ENCODE data around the gene METTL2A.
A peak's percentile ranks its signal among the peaks of the same experiment; 100 is the strongest.
"Not testable (repeated sequence)": the region's sequence is repeated elsewhere in the genome, so short reads cannot be mapped to it uniquely, and the experiment has no call there.

METTL2A gene

GRCh38 chr17:62473030-62473982, 49.6 kb downstream of the METTL2A start:
- DNase-seq, result not testable (repeated sequence)

GRCh38 chr17:62477111-62477510, 53.4 kb downstream of the METTL2A start:
- not testable (repeated sequence) for DNase-seq

- peak; percentile 57 for DNase-seq
Measured at GRCh38 chr17:62477718-62478408, 54.2 kb downstream of the METTL2A start.

- DNase-seq, result peak; percentile 92
Measured at GRCh38 chr17:62478424-62478879, 54.8 kb downstream of the METTL2A start, which contains the start of gene TLK2. Gene TLK2 (plus strand): TSS chr17:62478825. CDS start chr17:62481126, 2,301 bp downstream.

- peak; percentile 36 for DNase-seq
Measured at GRCh38 chr17:62478880-62479638, 55.4 kb downstream of the METTL2A start.

GRCh38 chr17:62479639-62480258, 56.1 kb downstream of the METTL2A start:
- peak; percentile 58 for DNase-seq

- DNase-seq, result not testable (repeated sequence)
Measured at GRCh38 chr17:62482553-62482952, 58.9 kb downstream of the METTL2A start.

- not testable (repeated sequence) for DNase-seq
Measured at GRCh38 chr17:62490990-62491389, 67.3 kb downstream of the METTL2A start.

GRCh38 chr17:62493049-62493655, 69.5 kb downstream of the METTL2A start:
- DNase-seq, result not testable (repeated sequence)

GRCh38 chr17:62494073-62494472, 70.4 kb downstream of the METTL2A start:
- DNase-seq, result not testable (repeated sequence)

- not testable (repeated sequence) for DNase-seq
Measured at GRCh38 chr17:62496344-62496743, 72.6 kb downstream of the METTL2A start.

- DNase-seq, result not testable (repeated sequence)
Measured at GRCh38 chr17:62498796-62499195, 75.1 kb downstream of the METTL2A start.
